NOMO-1 treated with dmso at 0.1 percent for 144 hours (cell line): Measurements from ENCODE around the gene AGBL4.
"Not testable (repeated sequence)": the region's sequence is repeated elsewhere in the genome, so short reads cannot be mapped to it uniquely, and the experiment has no call there.

Experiments
- DNase-seq: peaks from one replicate; lab custom pipeline; 2025; ENCODE audit not compliant: unreplicated experiment; lab: John Stamatoyannopoulos, UW

Gene AGBL4

DNA sequence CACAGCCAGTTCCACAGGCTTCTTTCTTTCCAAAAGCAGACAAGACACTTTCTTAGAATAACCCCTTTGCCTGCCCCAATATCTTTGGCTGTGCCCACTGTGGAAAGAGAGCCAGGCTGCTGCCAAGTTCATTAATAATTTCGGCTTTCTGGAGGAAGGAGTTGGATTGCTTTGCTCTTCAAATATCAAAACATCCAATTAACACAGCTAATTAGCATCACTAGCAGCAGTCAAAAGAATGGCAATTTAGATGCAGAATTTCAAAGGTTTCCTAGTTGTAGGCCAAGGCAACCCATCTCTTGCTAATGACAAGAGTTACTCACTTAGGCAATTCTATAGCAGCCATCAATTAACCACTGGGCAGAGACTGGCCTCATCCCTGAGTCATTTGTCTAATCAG, 1460.7 kb downstream of the AGBL4 start:
- DNase-seq, result no peak

DNA sequence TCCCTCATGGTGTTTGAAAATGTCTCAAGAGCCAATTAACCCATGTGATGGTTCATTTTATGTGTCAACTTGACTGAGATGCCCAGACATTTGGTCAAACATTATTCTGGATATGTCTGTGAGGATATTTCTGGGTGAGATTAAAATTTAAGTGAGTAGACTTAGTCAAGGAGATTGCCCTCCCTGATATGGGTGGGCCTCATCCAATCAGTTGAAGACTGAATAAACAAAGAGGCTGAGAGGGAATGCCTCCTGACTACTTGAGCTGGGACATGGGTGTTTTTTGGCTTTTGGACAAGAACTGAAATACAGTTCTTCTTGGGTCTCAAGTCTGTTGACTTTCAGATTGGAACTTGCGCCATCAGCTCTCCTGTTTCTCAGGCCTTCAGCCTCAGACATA, 1462.3 kb downstream of the AGBL4 start:
- no peak for DNase-seq

GRCh38 chr1:48560577-48560976, 1463.2 kb downstream of the AGBL4 start:
- DNase-seq, result no peak

GRCh38 chr1:48560116-48560515, 1463.6 kb downstream of the AGBL4 start:
- no peak for DNase-seq

GRCh38 chr1:48558366-48558765, 1465.4 kb downstream of the AGBL4 start:
- no peak for DNase-seq

DNA sequence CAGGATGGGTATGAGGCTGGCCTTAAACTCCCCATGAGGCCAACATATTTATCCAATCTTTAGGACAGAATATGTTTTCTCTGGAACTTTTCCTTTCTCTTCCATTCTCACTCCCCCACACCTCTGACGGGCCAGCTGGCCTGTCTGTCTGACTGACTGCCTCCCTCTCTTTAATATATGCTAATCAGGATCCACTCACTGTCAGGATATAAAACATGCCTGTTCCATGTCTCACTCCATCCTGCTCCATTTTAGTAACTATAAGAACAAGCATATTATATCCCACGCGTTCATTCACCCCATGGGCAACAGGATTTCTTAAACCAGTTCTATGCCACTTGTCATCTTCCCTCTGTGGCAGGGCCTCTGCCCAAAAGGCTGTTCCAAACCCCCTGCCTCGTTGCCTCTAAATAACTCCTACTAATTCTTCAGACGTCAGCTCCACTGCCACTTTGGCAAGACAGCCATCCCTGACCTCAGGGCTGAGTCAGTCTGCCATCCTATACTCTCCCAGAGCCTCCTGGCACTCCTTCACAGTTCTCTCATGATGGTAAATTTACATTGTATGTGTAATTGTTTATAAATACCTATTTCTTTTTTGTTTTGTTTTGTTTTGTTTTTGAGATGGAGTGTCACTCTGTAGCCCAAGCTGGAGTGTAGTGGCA, 1467.4 kb downstream of the AGBL4 start:
- no peak for DNase-seq

GRCh38 chr1:48555271-48555670, 1468.5 kb downstream of the AGBL4 start:
- no peak for DNase-seq

DNA sequence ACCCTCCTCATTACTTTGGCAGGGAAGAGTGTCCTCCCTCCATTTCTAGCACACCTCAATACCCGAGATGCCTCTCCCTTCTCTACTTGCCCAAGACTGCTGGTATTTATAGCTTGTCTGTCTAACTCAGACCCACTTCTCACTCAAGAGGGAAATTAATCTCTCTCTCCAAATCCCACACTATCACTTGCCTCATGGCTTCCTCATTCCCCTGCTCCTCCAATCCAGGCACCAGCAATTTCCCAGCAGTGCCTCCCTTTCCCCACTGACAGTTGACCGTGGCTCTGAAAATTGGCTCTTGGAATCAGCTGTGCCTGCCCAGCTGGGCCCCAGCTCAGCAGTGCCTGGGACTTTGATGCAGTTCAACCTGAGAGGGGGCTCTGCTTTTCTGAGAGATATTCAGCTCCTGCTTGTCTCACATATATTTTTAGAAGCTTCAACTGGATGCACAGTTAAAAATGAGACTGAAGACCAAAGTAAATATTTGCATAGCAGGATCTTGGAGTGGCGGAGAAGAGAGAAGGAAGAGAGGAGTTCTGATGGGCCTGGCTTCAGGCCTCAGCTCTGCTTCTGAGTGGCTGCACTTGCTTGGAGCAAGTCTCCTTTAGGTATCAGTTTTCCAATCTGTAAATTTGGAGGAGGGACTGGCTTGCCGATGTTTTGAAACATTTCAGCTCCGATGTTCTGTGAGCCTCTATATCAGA, 1470.7 kb downstream of the AGBL4 start:
- no peak for DNase-seq

DNA sequence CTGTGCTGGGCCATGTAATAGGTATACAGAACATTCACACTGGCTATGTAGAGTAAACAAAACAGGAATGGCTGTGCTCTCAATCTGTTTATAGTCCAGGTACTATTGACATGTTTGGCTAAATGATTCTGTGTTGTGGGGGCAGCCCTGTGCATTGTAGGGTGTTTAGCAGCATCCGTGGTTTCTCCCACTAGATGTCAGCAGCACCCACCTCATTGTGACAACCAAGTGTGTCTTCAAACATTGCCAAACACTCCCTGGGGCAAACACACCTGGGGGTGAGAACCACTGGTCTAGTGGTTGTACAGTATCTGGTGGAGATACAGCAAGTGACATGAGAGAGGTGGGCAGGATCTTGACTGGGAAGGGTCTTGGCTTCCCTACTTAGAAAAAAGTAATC, 1471.3 kb downstream of the AGBL4 start:
- no peak for DNase-seq

GRCh38 chr1:48548985-48549384, 1474.8 kb downstream of the AGBL4 start:
- no peak for DNase-seq

GRCh38 chr1:48547561-48548220, 1476.1 kb downstream of the AGBL4 start:
- DNase-seq, result no peak

DNA sequence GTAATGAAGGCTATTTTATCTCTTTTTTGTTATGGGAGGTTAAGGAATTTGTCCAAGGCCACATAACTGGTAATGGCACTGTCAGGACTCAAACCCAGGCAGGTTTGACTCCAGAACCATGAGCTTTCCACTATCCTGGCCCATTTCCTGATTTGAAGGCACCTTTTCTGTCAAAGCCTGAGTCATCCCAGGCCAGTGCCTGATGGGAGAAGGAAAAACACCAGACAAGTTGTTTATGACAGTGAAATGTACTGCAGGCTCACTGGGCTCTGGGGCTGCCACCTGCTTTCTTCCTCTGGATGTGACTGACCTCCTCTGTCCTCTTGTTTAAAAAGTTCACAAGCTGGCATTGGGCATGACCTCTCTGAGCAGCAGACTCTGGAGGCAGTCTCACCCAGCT, 1479.9 kb downstream of the AGBL4 start:
- DNase-seq, result no peak

- DNase-seq, result no peak
These were observed 1483.2 kb downstream of the AGBL4 start for GRCh38 chr1:48540587-48540986.

- DNase-seq, result no peak
These were observed 1487.3 kb downstream of the AGBL4 start for GRCh38 chr1:48536477-48536876.

DNA sequence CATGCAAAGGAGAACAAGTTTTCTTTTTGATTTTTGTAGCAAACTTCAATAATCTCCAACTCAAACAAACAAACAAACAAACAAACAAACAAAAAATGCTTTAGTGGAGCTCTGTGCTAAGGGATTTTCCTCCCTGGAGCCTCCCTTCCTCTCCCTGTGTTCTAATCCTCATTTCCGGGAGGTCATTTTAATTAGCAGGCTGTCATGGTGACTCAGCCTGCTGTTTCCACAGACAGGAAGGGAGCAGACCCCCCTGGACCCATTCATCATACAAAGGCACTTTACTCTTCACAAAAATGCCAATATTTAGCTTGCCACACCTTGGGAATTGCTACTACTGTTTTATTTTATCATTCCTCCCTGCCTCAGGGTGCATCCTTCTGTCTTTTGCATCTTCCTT, 1490.8 kb downstream of the AGBL4 start:
- no peak for DNase-seq

DNA sequence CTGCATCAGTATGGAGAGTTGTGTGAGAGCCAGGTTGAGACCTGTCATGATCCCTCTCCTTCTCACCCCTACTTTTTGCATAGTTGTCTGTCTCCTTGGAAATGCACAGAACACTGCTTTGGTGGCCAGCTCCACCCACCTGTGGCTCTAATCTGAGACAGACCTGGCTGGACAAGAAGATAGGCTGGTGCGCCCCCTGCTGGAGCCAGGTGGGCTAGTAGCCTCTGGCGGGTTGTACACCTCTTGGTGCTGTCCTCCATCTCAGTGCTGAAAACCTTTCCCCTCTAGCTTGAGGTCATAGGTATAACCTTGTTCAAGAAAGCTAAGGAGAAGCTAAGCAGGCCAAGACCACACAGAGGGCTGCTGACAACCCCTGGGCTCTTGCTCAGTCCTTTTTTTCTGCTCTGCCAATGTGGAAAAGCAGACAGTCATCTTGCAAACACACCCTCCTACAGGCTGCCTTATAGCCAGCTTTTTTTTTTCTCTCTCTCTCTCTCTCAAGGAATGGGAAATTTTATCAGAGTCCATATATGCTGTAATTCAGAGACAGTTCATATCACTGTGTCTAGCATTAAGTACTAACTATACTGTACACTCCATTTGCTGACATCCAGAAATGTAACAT, 1492.9 kb downstream of the AGBL4 start:
- peak; percentile 11 for DNase-seq

DNA sequence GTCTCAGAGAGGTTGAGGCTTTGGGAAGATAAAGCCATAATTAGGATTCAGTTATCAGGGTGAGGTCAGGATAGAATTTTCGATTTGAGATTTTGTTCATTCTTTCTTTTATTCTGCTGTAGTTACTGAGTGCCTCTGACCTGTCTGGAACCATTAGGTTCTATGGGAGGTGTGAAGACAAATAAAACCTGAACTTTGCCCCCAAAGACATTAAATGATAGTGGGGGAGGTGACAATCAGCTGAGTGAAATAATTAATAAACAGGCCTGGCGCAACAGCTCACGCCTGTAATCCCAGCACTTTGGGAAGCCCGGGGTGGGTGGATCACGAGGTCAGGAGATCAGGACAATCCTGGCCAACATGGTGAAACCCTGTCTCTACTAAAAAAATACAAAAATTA, 1496.7 kb downstream of the AGBL4 start:
- no peak for DNase-seq

DNA sequence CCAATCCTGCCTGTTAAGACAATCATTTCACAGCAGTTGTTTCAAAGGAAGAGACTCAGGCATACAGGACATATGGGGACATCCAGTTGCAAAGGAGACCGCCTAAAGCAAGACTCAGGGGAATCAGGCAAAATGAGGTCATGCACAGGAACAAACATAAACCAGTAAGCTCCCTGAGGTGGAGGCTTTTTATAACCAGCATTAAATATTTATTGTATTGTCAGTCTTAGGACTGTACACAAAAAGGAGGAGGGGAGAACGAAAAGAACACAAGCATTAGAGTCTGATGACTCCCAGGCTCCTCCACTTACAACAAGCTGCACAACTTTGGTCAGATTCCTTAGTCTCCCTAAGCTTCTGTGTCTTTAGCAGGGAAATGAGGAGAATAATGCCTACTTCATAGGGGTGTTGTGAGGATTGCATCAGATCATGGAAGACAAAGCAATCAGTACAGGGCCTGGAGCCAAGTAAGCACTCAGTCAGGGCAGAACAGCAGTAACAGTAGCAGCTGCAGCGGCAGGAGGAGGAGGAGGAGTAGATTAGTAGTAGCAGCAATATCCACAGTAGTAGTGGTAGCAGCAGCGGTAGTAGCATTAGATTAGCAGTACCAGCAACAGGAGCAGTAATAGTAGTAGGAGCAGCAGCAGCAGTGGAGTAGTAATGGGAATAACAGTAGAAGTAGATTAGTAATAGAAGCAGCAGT, 1497.6 kb downstream of the AGBL4 start:
- DNase-seq, result no peak

- no peak for DNase-seq
These were observed 1498.8 kb downstream of the AGBL4 start for GRCh38 chr1:48524892-48525467.

DNA sequence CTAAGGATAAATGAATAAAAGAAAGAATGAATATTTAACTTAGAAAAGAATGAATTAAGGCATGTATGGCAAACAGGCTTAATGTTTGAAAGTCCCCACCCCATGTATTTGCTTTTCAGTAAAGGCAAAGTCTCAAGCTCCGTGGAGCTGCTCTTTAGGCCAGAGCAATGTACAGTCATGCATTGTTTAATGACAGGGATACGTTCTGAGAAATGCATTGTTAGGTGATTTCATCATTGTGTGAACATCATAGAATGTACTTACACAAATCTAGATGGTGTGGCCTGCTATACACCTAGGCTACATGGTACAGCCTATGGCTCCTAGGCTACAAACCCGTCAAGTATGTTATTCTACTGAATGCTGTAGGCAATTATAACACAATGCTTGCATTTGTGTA, 1500.2 kb downstream of the AGBL4 start:
- no peak for DNase-seq

- DNase-seq, result not testable (repeated sequence)
These were observed 1503.9 kb downstream of the AGBL4 start for GRCh38 chr1:48519896-48520295.
